NT2/D1 (cell line): Measurements from ENCODE around the gene PRR14L.

Experiments used
- DNase-seq: peaks from one replicate; pipeline ENCODE4 v3.0.0-alpha.2; 2011; ENCODE audit warnings: low read depth, low spot score
- H3K27me3 ChIP-seq: 2 replicates; pipeline ENCODE4 v1.6.0; 2011; ENCODE audit warnings: mild to moderate bottlenecking; ENCODE audit not compliant: insufficient read length, insufficient read depth
- H3K36me3 ChIP-seq: 2 replicates; pipeline ENCODE4 v1.6.1; 2011; ENCODE audit warnings: mild to moderate bottlenecking, low read length, mixed read lengths; ENCODE audit not compliant: insufficient read depth, insufficient read length
- H3K4me1 ChIP-seq: 2 replicates; pipeline ENCODE4 v1.5.1; 2011; ENCODE audit not compliant: insufficient read depth, insufficient read length
- H3K4me3 ChIP-seq: 2 replicates; pipeline ENCODE4 v1.5.1; 2011; ENCODE audit warnings: low read depth; ENCODE audit not compliant: insufficient read length
- H3K9ac ChIP-seq: 2 replicates; pipeline ENCODE4 v1.6.0; 2011; ENCODE audit warnings: low read depth; ENCODE audit not compliant: insufficient read length
- H3K9me3 ChIP-seq: 2 replicates; pipeline ENCODE4 v1.5.1; 2011; ENCODE audit warnings: mild to moderate bottlenecking, low read length; ENCODE audit not compliant: insufficient read depth
- SUZ12 ChIP-seq: IDR thresholded peaks from 2 replicates; pipeline ENCODE4 v1.6.1; 2011; ENCODE audit not compliant: insufficient read length, insufficient read depth; ENCODE audit errors: extremely low read depth
- YY1 ChIP-seq: IDR thresholded peaks from 2 replicates; pipeline ENCODE4 v1.6.1; 2011; ENCODE audit not compliant: insufficient read length, insufficient read depth
- ZNF274 ChIP-seq: IDR thresholded peaks from 2 replicates; pipeline ENCODE4 v1.6.1; 2011; ENCODE audit warnings: mild to moderate bottlenecking, low read depth, low read length

Gene PRR14L

GRCh38 chr22:31651664-31652063, 98.3 kb downstream of the PRR14L start:
- Histone ChIP-seq H3K9me3 (no peaks in the 10 kb centered on the region), H3K27me3 (no peaks in the 10 kb centered on the region), H3K9ac (no peak overlapping the region), H3K36me3 (peaks cover 30% of the 10 kb centered on the region), H3K4me1 (peaks cover 5% of the 10 kb centered on the region), H3K4me3 (no peak overlapping the region)
- no peak for DNase-seq
- TF ChIP-seq ZNF274: no peak
- TF ChIP-seq SUZ12: no peak
- no peak for TF ChIP-seq YY1

GRCh38 chr22:31650391-31650790, 99.5 kb downstream of the PRR14L start:
- Histone ChIP-seq H3K27me3 (no peaks in the 10 kb centered on the region), H3K36me3 (peaks cover 30% of the 10 kb centered on the region), H3K9ac (no peak overlapping the region), H3K4me1 (peaks cover 5% of the 10 kb centered on the region), H3K9me3 (no peaks in the 10 kb centered on the region), H3K4me3 (no peak overlapping the region)
- TF ChIP-seq YY1 (no peak), SUZ12 (no peak), ZNF274 (no peak)
- no peak for DNase-seq

- H3K9me3 ChIP-seq: no peaks in the 10 kb centered on the region
- no peaks in the 10 kb centered on the region for H3K27me3 ChIP-seq
- no peak overlapping the region for H3K9ac ChIP-seq
- DNase-seq: no peak
- TF ChIP-seq YY1 (no peak), SUZ12 (no peak), ZNF274 (no peak)
- peaks cover 40% of the 10 kb centered on the region for H3K36me3 ChIP-seq
- peaks cover 5% of the 10 kb centered on the region for H3K4me1 ChIP-seq
- no peak overlapping the region for H3K4me3 ChIP-seq
Measured at GRCh38 chr22:31647523-31648320, 102.2 kb downstream of the PRR14L start.

- no peaks in the 10 kb centered on the region for H3K9me3 ChIP-seq
- no peak for DNase-seq
- no peaks in the 10 kb centered on the region for H3K27me3 ChIP-seq
- peaks cover 42% of the 10 kb centered on the region for H3K36me3 ChIP-seq
- peaks cover 5% of the 10 kb centered on the region for H3K4me1 ChIP-seq
- no peak overlapping the region for H3K9ac ChIP-seq
- TF ChIP-seq YY1 (no peak), SUZ12 (no peak), ZNF274 (no peak)
- no peak overlapping the region for H3K4me3 ChIP-seq
Measured at GRCh38 chr22:31647066-31647465, 102.9 kb downstream of the PRR14L start.

GRCh38 chr22:31646186-31647019, 103.5 kb downstream of the PRR14L start:
- no peak for DNase-seq
- Histone ChIP-seq H3K9me3 (no peaks in the 10 kb centered on the region), H3K9ac (no peak overlapping the region), H3K4me3 (no peak overlapping the region), H3K36me3 (peaks cover 42% of the 10 kb centered on the region), H3K4me1 (peaks cover 5% of the 10 kb centered on the region), H3K27me3 (no peaks in the 10 kb centered on the region)
- TF ChIP-seq ZNF274: no peak
- TF ChIP-seq YY1: no peak
- no peak for TF ChIP-seq SUZ12

GRCh38 chr22:31639436-31640039, 110.4 kb downstream of the PRR14L start:
- H3K9ac ChIP-seq: no peak overlapping the region
- H3K4me3 ChIP-seq: no peak overlapping the region
- H3K36me3 ChIP-seq: peaks cover 11% of the 10 kb centered on the region
- DNase-seq: no peak
- TF ChIP-seq SUZ12 (no peak), ZNF274 (no peak)
- H3K27me3 ChIP-seq: no peaks in the 10 kb centered on the region
- no peaks in the 10 kb centered on the region for H3K9me3 ChIP-seq
- no peaks in the 10 kb centered on the region for H3K4me1 ChIP-seq

GRCh38 chr22:31637891-31638618, 111.9 kb downstream of the PRR14L start:
- Histone ChIP-seq H3K27me3 (no peaks in the 10 kb centered on the region), H3K4me1 (no peaks in the 10 kb centered on the region), H3K9me3 (no peaks in the 10 kb centered on the region), H3K9ac (no peak overlapping the region), H3K36me3 (peaks cover 8% of the 10 kb centered on the region), H3K4me3 (no peak overlapping the region)
- TF ChIP-seq SUZ12 (no peak), YY1 (no peak)
- DNase-seq: no peak
